GM12878 (cell line): Measurements from ENCODE around the gene AVL9. TPM values are rescaled to one million over a fixed set of nuclear protein-coding genes. Genes with fewer than 3 reads are reported as not detected.

Experiments
- ATAC-seq: fragments of 200-7000 bp; cut with Tn5 transposase; 3 replicates; pipeline ENCODE4 v1.9.1; 2020; ENCODE audit warnings: mild to moderate bottlenecking, moderate library complexity
- BruUV-seq: library from RNA; stranded (reverse); fragments of 400-500 nt; replicated peaks from 2 replicates; lab custom pipeline; 2021; lab: Mats Ljungman, UMichigan
- CTCF ChIA-PET: fragments of 300-600 bp; sonication (Branson Sonifier 250); formaldehyde crosslinking; extraction: SDS; loops from one replicate; lab custom pipeline; 2021; ENCODE audit warnings: inconsistent platforms; lab: Yijun Ruan, JAX
- POLR2A ChIA-PET: fragments of 350-600 bp; formaldehyde crosslinking; extraction: SDS; loops from one replicate; lab custom pipeline; 2021; ENCODE audit warnings: inconsistent platforms; lab: Charles Lee
- RAD21 ChIA-PET: fragments of 300-600 bp; sonication (Branson Sonifier 250); formaldehyde crosslinking; loops from one replicate; lab custom pipeline; 2023; ENCODE audit warnings: antibody characterized with exemption; ENCODE audit not compliant: unreplicated experiment; lab: Charles Lee
- SMC1A ChIA-PET: fragments of 300-600 bp; sonication (Branson Sonifier 250); formaldehyde crosslinking; loops from one replicate; lab custom pipeline; 2023; ENCODE audit not compliant: unreplicated experiment, uncharacterized antibody; lab: Charles Lee
- DNase-seq: peaks from one replicate; pipeline ENCODE4 v3.0.0-alpha.2; 2011; ENCODE audit warnings: low read depth, low spot score
- FAIRE-seq: peaks from 3 replicates; lab custom pipeline; 2011; peaks lifted over from hg19 to GRCh38; lab: Jason Lieb, UNC
- H2AFZ ChIP-seq: 2 replicates; pipeline ENCODE4 v1.6.0; 2011; ENCODE audit warnings: low read depth, low read length, control low read depth; ENCODE audit not compliant: control insufficient read depth
- H3K27ac ChIP-seq: 2 replicates; pipeline ENCODE4 v1.5.1; 2011; ENCODE audit warnings: control low read depth; ENCODE audit not compliant: control insufficient read depth, insufficient read depth
- H3K27me3 ChIP-seq, 2 experiments: replicated peaks in 1 of 2; 2 replicates each; pipeline versions ENCODE4 v1.6.0 to v1.6.1; 2011; ENCODE audit warnings: low read length in 1 of 2; ENCODE audit not compliant: control insufficient read depth in 2 of 2, insufficient read depth in 2 of 2
- H3K36me3 ChIP-seq, 2 experiments: 2 replicates each; pipeline ENCODE4 v1.5.1; 2011; ENCODE audit warnings: low read length in 1 of 2; ENCODE audit not compliant: control insufficient read depth in 2 of 2, insufficient read depth in 2 of 2
- H3K4me1 ChIP-seq: 2 replicates; pipeline ENCODE4 v1.6.1; 2011; ENCODE audit warnings: mild to moderate bottlenecking, low read length, moderate library complexity, mixed read lengths; ENCODE audit not compliant: control insufficient read depth, insufficient read depth
- H3K4me2 ChIP-seq: 2 replicates; pipeline ENCODE4 v1.6.0; 2011; ENCODE audit warnings: control low read depth; ENCODE audit not compliant: control insufficient read depth, insufficient read depth
- H3K4me3 ChIP-seq: fragments of 200-600 bp; sonication (generic); 2 replicates; pipeline ENCODE4 v1.5.1; 2016
- H3K79me2 ChIP-seq: 2 replicates; pipeline ENCODE4 v1.6.0; 2011; ENCODE audit warnings: low read length; ENCODE audit not compliant: control insufficient read depth, insufficient read depth
- H3K9ac ChIP-seq: 2 replicates; pipeline ENCODE4 v1.8.0; 2011; ENCODE audit warnings: low read length, control low read depth, mixed read lengths; ENCODE audit not compliant: control insufficient read depth, insufficient read depth
- H3K9me3 ChIP-seq: replicated peaks from 3 replicates; pipeline ENCODE4 v1.5.1; 2011; ENCODE audit warnings: mild to moderate bottlenecking, low read length; ENCODE audit not compliant: control insufficient read depth, insufficient read depth
- H4K20me1 ChIP-seq: 2 replicates; pipeline ENCODE4 v1.6.0; 2011; ENCODE audit not compliant: control insufficient read depth, insufficient read depth
- ATF7 ChIP-seq: fragments of 450-650 bp; IDR thresholded peaks from 2 replicates; pipeline ENCODE4 v1.6.1; 2016; ENCODE audit warnings: low read depth, mild to moderate bottlenecking
- BCL11A ChIP-seq: IDR thresholded peaks from 2 replicates; pipeline ENCODE4 v1.6.1; 2011; ENCODE audit warnings: low read depth, low read length
- CHD2 ChIP-seq: IDR thresholded peaks from 2 replicates; pipeline ENCODE4 v1.6.1; 2011; ENCODE audit warnings: low read depth, low read length, improper control_type of control experiment, borderline replicate concordance
- CREB1 ChIP-seq: IDR thresholded peaks from 2 replicates; pipeline ENCODE4 v1.6.1; 2012; ENCODE audit warnings: low read depth, mild to moderate bottlenecking, inconsistent platforms
- ELK1 ChIP-seq: IDR thresholded peaks from 2 replicates; pipeline ENCODE4 v1.6.1; 2012; ENCODE audit warnings: low read depth, low read length, improper control_type of control experiment
- FOXK2 ChIP-seq: fragments of 450-650 bp; IDR thresholded peaks from 2 replicates; pipeline ENCODE4 v1.6.1; 2017; ENCODE audit warnings: mild to moderate bottlenecking, moderate library complexity
- MLLT1 ChIP-seq: fragments of 450-650 bp; IDR thresholded peaks from 2 replicates; pipeline ENCODE4 v1.6.1; 2016; ENCODE audit warnings: mild to moderate bottlenecking
- NBN ChIP-seq: fragments of 450-650 bp; IDR thresholded peaks from 2 replicates; pipeline ENCODE4 v1.6.1; 2016
- RAD51 ChIP-seq: fragments of 450-650 bp; IDR thresholded peaks from 2 replicates; pipeline ENCODE4 v1.6.1; 2016; ENCODE audit warnings: moderate library complexity, mild to moderate bottlenecking, inconsistent platforms
- STAT3 ChIP-seq: IDR thresholded peaks from 2 replicates; pipeline ENCODE4 v1.6.1; 2011; ENCODE audit warnings: low read depth, low read length, improper control_type of control experiment
- YBX1 ChIP-seq: fragments of 450-650 bp; IDR thresholded peaks from 2 replicates; pipeline ENCODE4 v1.6.1; 2016; ENCODE audit warnings: antibody characterized with exemption
- WGBS: methylation state at CpG from one replicate; pipeline ENCODE4 v1.1.6; 2016; ENCODE audit warnings: low lambda C conversion rate; ENCODE audit not compliant: insufficient replicate concordance, insufficient coverage; ENCODE audit errors: missing lambda C conversion rate; 5-methylcytosine and 5-hydroxymethylcytosine counted together
- in situ Hi-C: fragments of 300-500 bp; cut with MboI; formaldehyde crosslinking; loops from 9 replicates; pipeline ENCODE4 v1.14.3; 2018; ENCODE audit warnings: mixed read lengths
- intact Hi-C: fragments of 100-400 bp; cut with micrococcal nuclease; formaldehyde crosslinking; loops from one replicate; pipeline ENCODE4 v1.14.2; 2022; ENCODE audit not compliant: unreplicated experiment
- polyA plus RNA-seq, 11 experiments: library from polyadenylated mRNA; depleted of rRNA in 4 of 11; unstranded in 6 of 11; stranded (reverse) in 5 of 11; fragments of >200 nt; fragmentation: Nextera tagmentation in 4 of 11; fragmentation: Illumina TruSeq in 1 of 11; extraction: Ambion mirVana in 4 of 11; extraction: Trizol in 1 of 11; gene quantifications; 1 replicate in 1 of 11; 2 replicates in 10 of 11; pipeline versions ENCODE4 v1.2.1 to v1.2.3, GENCODE V29; 2011 to 2016; ENCODE audit warnings: inconsistent platforms in 2 of 11, missing spikeins in 2 of 11, low read depth in 1 of 11
- total RNA-seq, 4 experiments: library from RNA; depleted of rRNA in 3 of 4; stranded (reverse); fragments of >200 nt in 3 of 4; fragmentation: Illumina TruSeq in 1 of 4; extraction: Trizol in 1 of 4; gene quantifications; 2 replicates each; pipeline versions ENCODE4 v1.2.1 to v1.2.3, GENCODE V29; 2013 to 2021

The AVL9 gene
- total and polyA plus RNA-seq, 10 of the 15 experiments (the other 5 are each of a cell fraction or from before 2014, with no cell fraction given), result 4.5 to 41.6 (median 20.1) TPM

- no peak for TF ChIP-seq CHD2
- TF ChIP-seq ATF7, result no peak
These were observed 86.7 kb downstream of the AVL9 start (continued) for GRCh38 chr7:32582036-32582435.

GRCh38 chr7:32583791-32584190 lies 88.5 kb downstream of the AVL9 start:
- ChIA-PET SMC1A (interaction anchor here (0.6 kb wide), 1 partner anchor 82 kb away, joined by 3 read pairs; no protein-coding TSS in a partner anchor), POLR2A (no interaction called here), CTCF (interaction anchor here (0.9 kb wide), 1 partner anchor 9 kb away, joined by 3 read pairs; no protein-coding TSS in a partner anchor), RAD21 (no interaction called here)
- ATAC-seq (no peak), DNase-seq (no peak), FAIRE-seq (no peak)
- no peak overlapping the region for H3K4me2 ChIP-seq
- BruUV-seq, result no TSS peak
- TF ChIP-seq STAT3 (no peak), YBX1 (no peak), MLLT1 (no peak), FOXK2 (no peak), NBN (no peak), RAD51 (no peak), BCL11A (no peak), ELK1 (no peak), CREB1 (no peak)
- in situ Hi-C loops (no loop called here), intact Hi-C loops (no loop called here)
- H3K4me3 ChIP-seq, result no peak overlapping the region
- H3K27ac ChIP-seq, result no peak overlapping the region
- WGBS, result 98% methylated on average over 4 of the region's 4 CpGs
- H3K27me3 ChIP-seq, result no peaks in the 10 kb centered on the region
- no peaks in the 10 kb centered on the region for H3K9me3 ChIP-seq
- H3K79me2 ChIP-seq, result no peaks in the 10 kb centered on the region
- H3K9ac ChIP-seq, result no peak overlapping the region
- H3K36me3 ChIP-seq, result peaks cover 4 to 10% of the 10 kb centered on the region in 2 experiments
- H4K20me1 ChIP-seq, result no peaks in the 10 kb centered on the region
- H2AFZ ChIP-seq, result no peak overlapping the region
- H3K4me1 ChIP-seq, result peaks cover 1% of the 10 kb centered on the region
